Suprapubic skin (tissue), 4 donors: ENCODE measurements around the gene ARRB1. TPM values are rescaled to one million over a fixed set of nuclear protein-coding genes. Genes with fewer than 3 reads are reported as not detected.

Experiments used
- DNase-seq, 2 donors: peaks; one replicate each; pipeline ENCODE4 v3.0.0-alpha.2; 2019; ENCODE audit warnings: low spot score in 2 of 2
- H3K27ac ChIP-seq: fragments of 200-600 bp; sonication (generic); one replicate; pipeline ENCODE4 v1.5.1; 2019
- H3K27me3 ChIP-seq: fragments of 200-600 bp; sonication (generic); one replicate; pipeline ENCODE4 v1.5.1; 2019
- H3K36me3 ChIP-seq: fragments of 200-600 bp; sonication (generic); one replicate; pipeline ENCODE4 v1.5.1; 2019
- H3K4me1 ChIP-seq: fragments of 200-600 bp; sonication (generic); one replicate; pipeline ENCODE4 v1.5.1; 2019
- H3K4me3 ChIP-seq: fragments of 200-600 bp; sonication (generic); one replicate; pipeline ENCODE4 v1.5.1; 2019; ENCODE audit warnings: mild to moderate bottlenecking
- H3K9me3 ChIP-seq: fragments of 200-600 bp; sonication (generic); one replicate; pipeline ENCODE4 v1.5.1; 2019
- CTCF ChIP-seq, 2 donors: fragments of 200-600 bp in 1 of 2; fragments of 450-650 bp in 1 of 2; sonication (generic) in 1 of 2; IDR thresholded peaks; one replicate each; pipeline ENCODE4 v1.5.1; 2016 to 2019; ENCODE audit warnings: antibody characterized with exemption in 2 of 2, mild to moderate bottlenecking in 1 of 2, moderate library complexity in 1 of 2
- EP300 ChIP-seq: sonication (generic); formaldehyde crosslinking; IDR thresholded peaks from one replicate; pipeline ENCODE4 v1.6.1; 2017; ENCODE audit warnings: antibody characterized with exemption
- POLR2A ChIP-seq, 2 donors: fragments of 450-650 bp; IDR thresholded peaks; one replicate each; pipeline ENCODE4 v1.6.1; 2017; ENCODE audit warnings: antibody characterized with exemption in 2 of 2, mild to moderate bottlenecking in 2 of 2, moderate library complexity in 2 of 2
- POLR2AphosphoS5 ChIP-seq, 3 donors: sonication (generic); formaldehyde crosslinking; IDR thresholded peaks; one replicate each; pipeline ENCODE4 v1.6.1; 2017; ENCODE audit warnings: antibody characterized with exemption in 3 of 3
- WGBS: methylation state at CpG from one replicate; pipeline ENCODE4 v1.1.5; 2018; 5-methylcytosine and 5-hydroxymethylcytosine counted together
- total RNA-seq, 4 donors: library from RNA; depleted of rRNA; stranded (reverse); fragments of >200 nt; gene quantifications; one replicate each; pipeline ENCODE4 v1.1.0, GENCODE V29; 2016

Gene ARRB1
- total RNA-seq, 4 donors from 2014 or later, result 24.8 to 57.2 (median 38.4) TPM

- Histone ChIP-seq H3K27me3 (no peaks in the 10 kb centered on the region), H3K27ac (no peak overlapping the region), H3K4me1 (peaks cover 50% of the 10 kb centered on the region), H3K4me3 (no peak overlapping the region), H3K36me3 (peaks cover 4% of the 10 kb centered on the region), H3K9me3 (no peaks in the 10 kb centered on the region)
- TF ChIP-seq CTCF (IDR thresholded peaks at IDR 0.05), result no peak
- TF ChIP-seq POLR2A (IDR thresholded peaks at IDR 0.05), result no peak
- TF ChIP-seq EP300, result no peak
- no peak for TF ChIP-seq POLR2AphosphoS5 (IDR thresholded peaks at IDR 0.05)
- DNase-seq, result no peak
- 96% methylated on average over 4 of the region's 4 CpGs for WGBS
Observed at GRCh38 chr11:75308986-75309385, 42.5 kb downstream of the ARRB1 start.

GRCh38 chr11:75308116-75308515, 43.3 kb downstream of the ARRB1 start:
- no peak for DNase-seq
- H3K27me3 ChIP-seq, result no peaks in the 10 kb centered on the region
- no peak overlapping the region for H3K27ac ChIP-seq
- WGBS, result 79% methylated on average over 4 of the region's 7 CpGs
- H3K4me1 ChIP-seq, result peaks cover 41% of the 10 kb centered on the region
- peaks cover 4% of the 10 kb centered on the region for H3K36me3 ChIP-seq
- no peak overlapping the region for H3K4me3 ChIP-seq
- H3K9me3 ChIP-seq, result no peaks in the 10 kb centered on the region
- TF ChIP-seq EP300 (no peak), POLR2AphosphoS5 (IDR thresholded peaks at IDR 0.05) (no peak), POLR2A (IDR thresholded peaks at IDR 0.05) (no peak), CTCF (IDR thresholded peaks at IDR 0.05) (no peak)

GRCh38 chr11:75307058-75307457, 44.4 kb downstream of the ARRB1 start:
- TF ChIP-seq POLR2A (IDR thresholded peaks at IDR 0.05) (no peak), POLR2AphosphoS5 (IDR thresholded peaks at IDR 0.05) (no peak), EP300 (no peak), CTCF (IDR thresholded peaks at IDR 0.05) (no peak)
- no peaks in the 10 kb centered on the region for H3K9me3 ChIP-seq
- peaks cover 35% of the 10 kb centered on the region for H3K4me1 ChIP-seq
- no peak for DNase-seq
- 88% methylated on average over 3 of the region's 3 CpGs for WGBS
- no peak overlapping the region for H3K27ac ChIP-seq
- peaks cover 4% of the 10 kb centered on the region for H3K36me3 ChIP-seq
- no peak overlapping the region for H3K4me3 ChIP-seq
- no peaks in the 10 kb centered on the region for H3K27me3 ChIP-seq

GRCh38 chr11:75306529-75306928, 44.9 kb downstream of the ARRB1 start:
- Histone ChIP-seq H3K27ac (no peak overlapping the region), H3K27me3 (no peaks in the 10 kb centered on the region), H3K36me3 (peaks cover 4% of the 10 kb centered on the region), H3K9me3 (no peaks in the 10 kb centered on the region), H3K4me3 (no peak overlapping the region), H3K4me1 (peaks cover 38% of the 10 kb centered on the region)
- no peak for DNase-seq
- 86% methylated on average over 10 of the region's 10 CpGs for WGBS
- TF ChIP-seq EP300, result no peak
- TF ChIP-seq CTCF (IDR thresholded peaks at IDR 0.05), result no peak
- TF ChIP-seq POLR2AphosphoS5 (IDR thresholded peaks at IDR 0.05), result no peak
- TF ChIP-seq POLR2A (IDR thresholded peaks at IDR 0.05), result no peak

- Histone ChIP-seq H3K36me3 (peaks cover 4% of the 10 kb centered on the region), H3K9me3 (no peaks in the 10 kb centered on the region), H3K27ac (no peak overlapping the region), H3K27me3 (no peaks in the 10 kb centered on the region), H3K4me1 (peaks cover 33% of the 10 kb centered on the region), H3K4me3 (no peak overlapping the region)
- TF ChIP-seq CTCF (IDR thresholded peaks at IDR 0.05), result no peak
- TF ChIP-seq POLR2A (IDR thresholded peaks at IDR 0.05), result no peak
- no peak for TF ChIP-seq POLR2AphosphoS5 (IDR thresholded peaks at IDR 0.05)
- no peak for TF ChIP-seq EP300
- WGBS, result 93% methylated on average over 6 of the region's 6 CpGs
- DNase-seq, result no peak
Observed at GRCh38 chr11:75305993-75306392, 45.5 kb downstream of the ARRB1 start.
